Activated naive CD8-positive, alpha-beta T cell treated with anti-CD3 and anti-CD28 coated beads, Interleukin-2, amount 50 U/mL, for 24 hours (primary cell): Measurements from ENCODE around the gene RPS14.

ENCODE experiments used
- ATAC-seq: fragments of 150-1000 bp; cut with Tn5 transposase; one replicate; pipeline ENCODE4 v1.10.0; 2021
- DNase-seq: peaks from one replicate; pipeline ENCODE4 v3.0.0; 2021
- H3K27ac Mint-ChIP-seq: one replicate; pipeline ENCODE4 v1.8.0; 2021; ENCODE audit warnings: mild to moderate bottlenecking, mixed read lengths
- H3K27me3 Mint-ChIP-seq: one replicate; pipeline ENCODE4 v1.8.0; 2021; ENCODE audit warnings: mixed read lengths
- H3K36me3 Mint-ChIP-seq: one replicate; pipeline ENCODE4 v1.8.0; 2021; ENCODE audit warnings: low read depth, mixed read lengths
- H3K4me1 Mint-ChIP-seq: one replicate; pipeline ENCODE4 v1.8.0; 2021; ENCODE audit warnings: mixed read lengths
- H3K4me3 Mint-ChIP-seq: one replicate; pipeline ENCODE4 v1.8.0; 2021; ENCODE audit warnings: mild to moderate bottlenecking, moderate library complexity, mixed read lengths
- H3K9me3 Mint-ChIP-seq: one replicate; pipeline ENCODE4 v1.8.0; 2021; ENCODE audit warnings: mixed read lengths

The RPS14 gene

GRCh38 chr5:150449517-150450339 lies at the start of gene RPS14:
Gene RPS14, minus strand, starts transcription at chr5:150449739. Its CDS starts 2,006 bp downstream, at chr5:150447733.
- Mint-ChIP-seq H3K9me3 (no peaks in the 10 kb centered on the region), H3K4me1 (peaks cover 43% of the 10 kb centered on the region), H3K36me3 (peaks cover 50% of the 10 kb centered on the region), H3K27ac (peak within 1 kb of the TSS; percentile 99), H3K4me3 (peak within 1 kb of the TSS; percentile 100), H3K27me3 (no peaks in the 10 kb centered on the region)
- ATAC-seq (peak; percentile 90), DNase-seq (peak; percentile 93)

- Mint-ChIP-seq H3K4me3 (no peak overlapping the region), H3K27me3 (no peaks in the 10 kb centered on the region), H3K4me1 (no peaks in the 10 kb centered on the region), H3K36me3 (no peaks in the 10 kb centered on the region), H3K27ac (no peak overlapping the region), H3K9me3 (no peaks in the 10 kb centered on the region)
- no peak for ATAC-seq
- DNase-seq, result no peak
Measured at GRCh38 chr5:150498971-150499370, 49.4 kb upstream of the RPS14 start.

GRCh38 chr5:150498501-150498900 lies 49.0 kb upstream of the RPS14 start:
- no peak for DNase-seq
- Mint-ChIP-seq H3K4me1 (no peaks in the 10 kb centered on the region), H3K27ac (no peak overlapping the region), H3K36me3 (no peaks in the 10 kb centered on the region), H3K9me3 (no peaks in the 10 kb centered on the region), H3K4me3 (no peak overlapping the region), H3K27me3 (no peaks in the 10 kb centered on the region)
- no peak for ATAC-seq

- DNase-seq, result no peak
- H3K4me3 Mint-ChIP-seq, result no peak overlapping the region
- H3K27ac Mint-ChIP-seq, result no peak overlapping the region
- no peak for ATAC-seq
- H3K4me1 Mint-ChIP-seq, result no peaks in the 10 kb centered on the region
- H3K36me3 Mint-ChIP-seq, result no peaks in the 10 kb centered on the region
- no peaks in the 10 kb centered on the region for H3K27me3 Mint-ChIP-seq
- no peaks in the 10 kb centered on the region for H3K9me3 Mint-ChIP-seq
Measured at GRCh38 chr5:150497989-150498317, 48.4 kb upstream of the RPS14 start.

DNA sequence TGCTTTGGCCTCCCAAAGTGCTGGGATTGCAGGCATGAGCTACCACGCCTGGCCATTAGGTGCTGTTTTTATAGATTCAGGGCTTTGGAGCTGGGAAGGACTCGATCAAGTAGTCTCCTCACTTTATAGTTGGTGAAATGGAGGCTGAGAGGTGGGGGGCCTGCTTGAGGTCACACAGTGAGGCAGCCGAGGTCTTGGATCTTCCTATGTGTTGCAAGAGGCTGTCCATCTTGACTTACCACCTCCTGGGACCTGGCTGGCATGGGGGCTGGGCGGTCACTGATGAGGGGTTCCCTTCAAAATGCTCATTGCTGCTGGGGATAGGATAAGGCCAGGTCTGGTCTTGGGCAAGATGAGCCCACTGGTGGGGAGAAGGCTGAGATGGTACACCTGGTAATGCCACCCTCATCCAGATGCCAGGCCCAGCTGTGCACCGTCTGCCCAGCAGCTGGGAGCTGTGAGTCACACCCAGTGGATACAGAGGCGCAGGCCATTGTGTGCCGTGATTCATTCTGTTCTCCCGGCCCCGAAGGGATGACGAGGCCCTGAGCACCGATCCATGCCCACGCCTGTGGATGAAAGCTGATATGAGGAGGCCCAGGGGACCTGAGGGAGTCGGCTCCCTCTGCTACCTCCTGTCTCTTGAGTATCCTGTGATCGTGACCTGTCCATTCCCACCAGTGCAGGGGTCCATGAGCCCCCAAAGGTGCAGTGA lies 47.9 kb upstream of the RPS14 start:
- DNase-seq (no peak), ATAC-seq (no peak)
- H3K36me3 Mint-ChIP-seq, result no peaks in the 10 kb centered on the region
- no peaks in the 10 kb centered on the region for H3K4me1 Mint-ChIP-seq
- H3K4me3 Mint-ChIP-seq, result no peak overlapping the region
- H3K27me3 Mint-ChIP-seq, result no peaks in the 10 kb centered on the region
- H3K27ac Mint-ChIP-seq, result no peak overlapping the region
- no peaks in the 10 kb centered on the region for H3K9me3 Mint-ChIP-seq

DNA sequence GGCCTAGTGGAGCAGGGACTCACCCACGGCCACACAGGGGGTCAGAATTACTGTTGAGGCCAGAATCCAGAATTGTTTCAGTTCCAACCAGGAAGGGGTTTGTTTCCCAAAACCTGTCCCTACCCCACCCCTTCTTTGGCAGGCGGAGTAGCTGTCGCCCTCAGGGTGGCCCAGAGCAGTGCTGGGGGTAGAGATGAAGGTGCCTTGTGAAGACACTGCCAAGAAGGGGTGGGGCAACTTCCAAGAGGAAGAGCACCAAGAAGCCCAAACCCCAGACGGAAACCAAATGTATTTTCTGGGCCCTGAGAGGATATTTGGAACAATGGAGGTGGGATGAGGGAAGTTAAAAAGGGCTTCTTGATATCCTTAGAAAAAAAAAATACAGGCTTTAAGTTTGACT lies 47.0 kb upstream of the RPS14 start:
- Mint-ChIP-seq H3K36me3 (no peaks in the 10 kb centered on the region), H3K4me1 (no peaks in the 10 kb centered on the region), H3K27me3 (no peaks in the 10 kb centered on the region), H3K9me3 (no peaks in the 10 kb centered on the region), H3K27ac (no peak overlapping the region), H3K4me3 (no peak overlapping the region)
- DNase-seq (no peak), ATAC-seq (no peak)

- Mint-ChIP-seq H3K36me3 (no peaks in the 10 kb centered on the region), H3K27me3 (no peaks in the 10 kb centered on the region), H3K9me3 (no peaks in the 10 kb centered on the region), H3K27ac (no peak overlapping the region), H3K4me1 (no peaks in the 10 kb centered on the region), H3K4me3 (no peak overlapping the region)
- no peak for DNase-seq
- no peak for ATAC-seq
Measured at GRCh38 chr5:150496098-150496497, 46.6 kb upstream of the RPS14 start.

- peaks cover 9% of the 10 kb centered on the region for H3K4me1 Mint-ChIP-seq
- H3K36me3 Mint-ChIP-seq, result no peaks in the 10 kb centered on the region
- H3K4me3 Mint-ChIP-seq, result no peak overlapping the region
- DNase-seq (no peak), ATAC-seq (peak; percentile 4)
- no peaks in the 10 kb centered on the region for H3K9me3 Mint-ChIP-seq
- H3K27ac Mint-ChIP-seq, result no peak overlapping the region
- H3K27me3 Mint-ChIP-seq, result no peaks in the 10 kb centered on the region
Measured at GRCh38 chr5:150492621-150493020, 43.1 kb upstream of the RPS14 start.

GRCh38 chr5:150491876-150492275 lies 42.3 kb upstream of the RPS14 start:
- no peak overlapping the region for H3K27ac Mint-ChIP-seq
- H3K27me3 Mint-ChIP-seq, result no peaks in the 10 kb centered on the region
- H3K4me1 Mint-ChIP-seq, result peaks cover 16% of the 10 kb centered on the region
- ATAC-seq, result no peak
- no peaks in the 10 kb centered on the region for H3K36me3 Mint-ChIP-seq
- DNase-seq, result no peak
- no peaks in the 10 kb centered on the region for H3K9me3 Mint-ChIP-seq
- H3K4me3 Mint-ChIP-seq, result no peak overlapping the region

DNA sequence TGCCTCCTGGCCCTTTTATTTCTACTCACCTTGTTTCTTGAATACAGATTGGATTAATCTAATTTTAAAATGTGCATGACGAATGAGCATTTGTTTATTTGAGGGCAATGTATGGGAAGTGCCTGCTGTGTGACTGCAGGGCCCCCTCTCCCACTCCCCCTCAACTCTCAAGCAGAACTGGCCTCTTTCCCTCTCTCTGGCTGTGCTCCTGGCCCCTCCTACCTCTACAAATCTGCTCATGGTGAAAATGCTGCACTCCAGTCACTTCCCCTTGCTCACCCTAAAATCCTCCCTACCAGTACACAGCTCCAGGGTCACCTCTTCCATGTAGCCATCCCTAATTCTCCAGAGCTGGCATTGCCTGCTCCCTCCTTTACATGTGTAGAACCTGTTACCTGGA lies 41.2 kb upstream of the RPS14 start:
- H3K27ac Mint-ChIP-seq, result no peak overlapping the region
- peaks cover 16% of the 10 kb centered on the region for H3K4me1 Mint-ChIP-seq
- ATAC-seq (no peak), DNase-seq (no peak)
- H3K4me3 Mint-ChIP-seq, result no peak overlapping the region
- no peaks in the 10 kb centered on the region for H3K27me3 Mint-ChIP-seq
- H3K36me3 Mint-ChIP-seq, result no peaks in the 10 kb centered on the region
- H3K9me3 Mint-ChIP-seq, result no peaks in the 10 kb centered on the region

DNA sequence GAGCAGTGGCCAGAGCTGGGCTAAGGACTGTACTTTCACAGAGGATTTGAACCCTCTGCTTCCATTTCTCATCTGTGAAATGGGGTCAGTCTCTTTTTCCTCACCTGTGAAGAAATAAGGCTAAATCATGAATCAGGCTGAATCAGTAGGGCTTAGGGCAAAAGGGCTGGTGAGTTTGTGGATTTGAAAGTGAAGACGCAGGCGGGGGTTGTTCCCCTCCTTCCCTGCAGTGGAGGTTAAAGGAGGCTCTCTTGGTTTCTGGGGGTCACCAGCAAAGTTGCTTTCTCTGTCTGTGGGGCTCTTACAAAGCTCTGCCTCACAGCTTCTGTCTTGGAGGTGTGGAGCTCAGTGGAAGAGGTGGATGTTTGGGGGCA lies 40.7 kb upstream of the RPS14 start:
- Mint-ChIP-seq H3K36me3 (no peaks in the 10 kb centered on the region), H3K4me3 (no peak overlapping the region), H3K9me3 (no peaks in the 10 kb centered on the region), H3K4me1 (peaks cover 16% of the 10 kb centered on the region), H3K27ac (no peak overlapping the region), H3K27me3 (no peaks in the 10 kb centered on the region)
- no peak for DNase-seq
- no peak for ATAC-seq

- no peak for ATAC-seq
Measured at GRCh38 chr5:150489360-150490295, 40.1 kb upstream of the RPS14 start.

DNA sequence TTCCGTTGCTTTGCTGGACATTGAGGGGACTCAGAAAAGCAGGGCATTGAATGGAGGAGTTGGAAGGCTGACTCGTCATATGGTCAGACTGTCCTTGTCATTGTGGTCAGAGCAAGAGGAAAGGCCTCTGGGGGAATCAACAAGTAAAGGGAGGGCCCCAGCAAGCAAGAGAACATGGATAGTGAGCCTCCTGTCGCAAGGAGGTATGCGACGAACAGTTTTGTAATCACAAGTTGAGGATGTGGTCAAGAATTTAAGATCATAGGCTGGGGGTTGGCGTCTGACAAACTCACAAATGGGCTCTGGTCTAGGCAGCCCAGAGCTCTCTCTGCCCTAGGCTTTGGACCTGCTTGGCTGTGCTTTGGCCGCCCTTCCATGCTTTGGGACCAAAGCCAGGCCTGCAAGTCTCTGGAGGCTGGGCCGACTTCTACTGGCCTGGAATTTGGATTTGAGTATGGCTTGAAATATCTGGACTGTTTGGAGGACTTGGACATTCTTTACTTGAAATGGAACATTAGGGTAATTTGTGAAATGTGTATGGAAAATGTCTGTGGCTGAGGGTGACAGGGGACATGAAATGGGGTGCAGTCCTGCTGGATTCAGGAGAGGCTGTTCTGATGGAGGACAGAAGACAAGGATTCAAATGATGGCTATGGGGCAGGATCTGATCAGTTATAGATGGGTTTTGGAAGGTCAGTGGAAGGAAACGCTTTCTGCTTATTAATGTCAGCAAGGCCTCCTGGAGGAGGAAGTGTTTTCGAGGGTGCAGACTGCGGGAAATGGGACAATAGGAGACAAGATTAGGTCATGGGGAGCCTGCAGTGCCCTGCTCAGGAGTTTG lies 39.2 kb upstream of the RPS14 start:
- H3K4me1 Mint-ChIP-seq, result peaks cover 18% of the 10 kb centered on the region
- H3K4me3 Mint-ChIP-seq, result no peak overlapping the region
- no peaks in the 10 kb centered on the region for H3K9me3 Mint-ChIP-seq
- no peak for DNase-seq
- peaks cover 5% of the 10 kb centered on the region for H3K27me3 Mint-ChIP-seq
- no peak overlapping the region for H3K27ac Mint-ChIP-seq
- no peak for ATAC-seq
- H3K36me3 Mint-ChIP-seq, result no peaks in the 10 kb centered on the region

More at GRCh38 chr5:150489360-150490295, 40.1 kb upstream of the RPS14 start:
- Mint-ChIP-seq H3K27me3 (peaks cover 5% of the 10 kb centered on the region), H3K4me3 (peak overlapping the region; percentile 1), H3K4me1 (peaks cover 18% of the 10 kb centered on the region), H3K9me3 (no peaks in the 10 kb centered on the region), H3K36me3 (no peaks in the 10 kb centered on the region), H3K27ac (no peak overlapping the region)
- DNase-seq, result no peak
